GM19455 (cell line): ENCODE measurements around the gene MDM1.

Experiments
- ATAC-seq: cut with Tn5 transposase; IDR thresholded peaks from one replicate; pipeline ENCODE4 v1.9.1; 2021; ENCODE audit not compliant: unreplicated experiment

MDM1 gene

GRCh38 chr12:68279227-68280054, 52.7 kb downstream of the MDM1 start:
- no peak for ATAC-seq

- no peak for ATAC-seq
Observed at GRCh38 chr12:68276402-68276930, 55.7 kb downstream of the MDM1 start.

DNA sequence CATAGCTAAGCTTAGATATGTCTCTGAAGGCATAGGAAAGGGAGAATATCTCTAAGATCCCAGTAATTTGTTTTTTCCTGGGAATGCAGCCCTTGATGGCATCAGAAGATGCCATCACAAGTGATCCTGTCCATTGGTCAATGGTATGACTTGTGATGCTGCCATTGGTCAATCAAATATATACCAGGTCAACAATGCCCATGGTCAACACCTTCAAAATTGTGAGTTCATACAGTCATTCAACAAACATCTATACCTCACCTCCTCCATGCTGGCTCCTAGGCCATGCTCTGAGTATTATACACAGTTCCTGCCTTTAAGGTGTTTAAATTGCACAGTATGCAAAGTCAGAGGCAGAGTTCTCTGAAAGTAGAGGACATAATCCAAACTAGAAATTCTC, 59.4 kb downstream of the MDM1 start:
- ATAC-seq, result no peak

DNA sequence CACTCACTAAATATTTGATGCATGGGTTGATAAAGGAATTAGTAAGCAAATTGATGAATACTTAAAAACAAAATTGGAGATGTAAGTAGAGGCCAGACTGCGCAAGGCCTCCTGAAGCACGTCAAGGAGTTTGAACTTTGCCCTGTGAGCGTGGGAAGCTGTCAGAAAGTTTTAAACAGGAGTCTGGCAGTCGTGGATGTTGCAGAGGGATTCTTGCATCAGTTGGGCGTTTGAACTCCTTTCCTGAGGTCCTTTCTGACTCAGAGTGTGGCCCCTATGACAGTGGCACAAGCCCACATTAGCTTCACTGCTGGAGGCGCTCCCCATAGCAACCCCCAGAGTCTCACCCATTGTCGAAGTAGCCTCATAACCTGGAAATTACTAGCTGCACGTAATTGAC, 60.8 kb downstream of the MDM1 start:
- no peak for ATAC-seq

GRCh38 chr12:68270358-68270757, 61.8 kb downstream of the MDM1 start:
- no peak for ATAC-seq

DNA sequence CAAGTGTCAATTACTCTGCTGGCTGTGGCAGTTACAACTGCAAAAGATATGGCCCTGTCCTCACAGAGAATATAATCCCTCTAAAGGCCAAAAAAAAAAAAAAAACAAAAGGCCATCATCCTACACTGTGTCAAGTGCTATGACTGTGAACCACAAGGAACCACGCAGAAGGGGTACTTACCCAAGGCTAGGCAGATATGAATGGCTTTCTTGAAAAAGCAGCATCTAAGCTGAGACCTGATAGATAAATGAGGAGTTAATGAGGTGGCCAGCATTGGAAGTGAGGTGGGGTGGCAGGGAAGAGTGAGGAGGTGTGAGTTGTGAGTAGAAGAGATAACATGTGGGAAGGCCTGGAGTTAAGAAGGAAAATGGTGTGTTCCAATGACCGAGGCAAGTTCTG, 62.4 kb downstream of the MDM1 start:
- ATAC-seq, result no peak

- ATAC-seq, result no peak
Observed at GRCh38 chr12:68268967-68269366, 63.2 kb downstream of the MDM1 start.

GRCh38 chr12:68267892-68268396, 64.2 kb downstream of the MDM1 start:
- ATAC-seq, result no peak

DNA sequence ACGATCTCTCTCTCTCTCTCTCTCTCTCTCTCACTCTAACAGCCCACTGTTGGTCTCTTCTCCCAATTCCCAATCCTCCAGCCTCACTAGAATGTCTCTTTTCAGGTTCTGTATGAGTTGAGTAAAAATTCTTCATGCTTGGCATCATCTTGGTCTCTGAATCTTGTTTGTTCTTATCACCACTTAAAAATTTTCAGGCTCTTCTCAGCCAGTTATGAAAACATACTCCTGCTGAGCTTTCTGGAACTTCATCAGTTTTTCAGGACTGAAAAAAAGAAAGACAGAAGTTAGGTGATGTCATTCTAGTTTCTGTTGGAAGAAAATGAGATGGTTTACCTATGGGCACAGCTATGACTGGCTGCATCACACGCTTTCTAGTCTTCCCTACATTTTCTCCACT, 67.3 kb downstream of the MDM1 start:
- no peak for ATAC-seq

GRCh38 chr12:68264158-68264855, 67.9 kb downstream of the MDM1 start:
- ATAC-seq, result no peak

DNA sequence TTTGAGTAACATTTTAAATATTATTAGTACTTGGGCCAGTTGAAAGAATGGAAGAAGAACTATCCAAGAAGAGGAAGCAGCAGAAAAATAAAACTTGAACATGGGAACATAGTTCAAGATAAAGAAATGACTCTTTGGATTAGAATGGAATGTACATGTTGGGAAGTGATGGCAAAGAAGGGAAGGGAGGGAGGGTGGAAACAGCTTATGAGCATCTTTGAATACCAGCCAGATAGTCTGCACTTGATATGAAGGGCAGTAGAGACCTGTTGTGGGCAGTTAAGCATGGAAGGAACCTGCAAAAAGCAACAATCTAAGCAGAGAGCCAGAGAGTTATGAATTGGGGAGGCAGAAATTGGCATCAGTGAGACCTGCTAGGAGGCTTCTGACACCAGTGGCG, 68.8 kb downstream of the MDM1 start:
- ATAC-seq, result no peak

DNA sequence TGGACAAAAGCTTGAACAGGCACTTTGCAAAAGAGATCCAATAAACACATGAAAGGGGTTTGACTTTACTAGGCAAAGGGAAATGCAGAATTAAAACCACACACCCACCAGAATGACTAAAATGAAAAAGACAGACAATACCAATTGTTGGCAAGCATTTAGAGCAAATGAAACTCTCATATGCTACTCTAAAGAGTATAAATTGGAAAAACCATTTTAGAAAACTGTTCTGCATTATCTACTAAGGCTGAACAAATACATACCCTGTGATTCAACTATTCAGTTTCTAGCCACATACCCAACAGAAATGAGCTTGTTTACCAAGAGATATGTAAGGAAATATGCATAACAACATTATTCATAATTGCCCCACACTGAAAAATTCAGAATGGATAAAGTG, 70.3 kb downstream of the MDM1 start:
- ATAC-seq, result no peak

DNA sequence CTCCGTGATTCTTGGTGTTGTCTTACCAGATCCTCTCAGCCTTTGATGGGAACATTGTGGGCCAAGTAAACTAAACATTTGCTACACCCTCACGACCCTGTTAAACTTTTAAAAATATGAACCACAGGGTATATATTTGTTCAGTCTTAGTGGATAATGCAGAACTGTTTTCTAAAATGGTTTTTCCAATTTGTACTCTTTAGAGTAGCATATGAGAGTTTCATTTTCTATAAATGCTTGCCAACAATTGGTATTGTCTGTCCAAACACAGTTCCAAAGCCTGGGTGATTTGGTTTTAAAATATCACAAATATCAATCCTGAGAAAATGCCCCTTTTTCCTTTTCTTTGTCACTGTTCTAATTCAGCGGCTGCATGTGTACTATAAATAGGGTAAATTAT, 72.0 kb downstream of the MDM1 start:
- no peak for ATAC-seq

GRCh38 chr12:68259318-68259940, 72.7 kb downstream of the MDM1 start:
- no peak for ATAC-seq

GRCh38 chr12:68253504-68253903, 78.7 kb downstream of the MDM1 start, which contains the start of gene IL22:
Gene IL22, minus strand, starts transcription at chr12:68253604. Its CDS starts 156 bp downstream, at chr12:68253448.
- no peak for ATAC-seq

- no peak for ATAC-seq
Observed at GRCh38 chr12:68252077-68252476, 80.1 kb downstream of the MDM1 start.

DNA sequence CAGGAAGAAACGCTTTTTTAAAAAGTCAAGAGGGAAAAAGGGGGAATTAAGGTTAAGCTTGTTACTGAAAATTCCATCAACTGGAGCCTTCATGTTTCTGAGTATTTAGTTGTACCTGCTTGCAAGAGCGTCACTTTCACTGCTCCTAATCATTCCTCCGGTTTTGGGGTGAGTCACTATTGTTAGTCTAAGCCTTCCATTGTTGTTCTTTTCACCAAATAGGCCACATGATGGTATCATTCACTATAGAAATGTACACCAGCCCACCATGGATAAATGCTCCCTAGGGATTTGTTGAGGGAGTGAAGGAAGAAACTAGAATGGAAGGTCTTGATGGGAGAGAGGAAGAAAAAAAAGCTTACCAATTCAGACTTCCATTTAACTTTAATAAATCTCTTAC, 81.7 kb downstream of the MDM1 start:
- ATAC-seq, result no peak

GRCh38 chr12:68247785-68248184, 84.4 kb downstream of the MDM1 start:
- ATAC-seq, result no peak

DNA sequence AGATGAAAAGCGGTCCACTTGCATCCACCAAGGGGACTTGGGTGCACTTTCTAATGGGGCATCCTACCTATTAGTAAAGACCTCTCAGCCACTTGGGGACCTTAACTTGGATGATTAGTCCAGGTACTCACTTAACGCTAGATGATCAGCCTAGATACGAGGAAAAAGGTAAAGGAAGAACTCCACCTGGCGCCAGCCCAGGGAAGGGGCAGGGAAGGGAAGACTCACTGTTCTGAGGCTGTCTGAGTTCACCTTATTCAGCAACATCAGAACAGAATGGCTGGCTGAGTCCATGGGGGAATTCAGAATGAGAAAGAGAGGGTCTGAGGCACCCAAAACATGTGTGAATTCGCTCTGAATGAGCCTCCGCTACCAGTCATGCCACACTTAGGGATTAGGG, 85.8 kb downstream of the MDM1 start:
- ATAC-seq, result no peak

DNA sequence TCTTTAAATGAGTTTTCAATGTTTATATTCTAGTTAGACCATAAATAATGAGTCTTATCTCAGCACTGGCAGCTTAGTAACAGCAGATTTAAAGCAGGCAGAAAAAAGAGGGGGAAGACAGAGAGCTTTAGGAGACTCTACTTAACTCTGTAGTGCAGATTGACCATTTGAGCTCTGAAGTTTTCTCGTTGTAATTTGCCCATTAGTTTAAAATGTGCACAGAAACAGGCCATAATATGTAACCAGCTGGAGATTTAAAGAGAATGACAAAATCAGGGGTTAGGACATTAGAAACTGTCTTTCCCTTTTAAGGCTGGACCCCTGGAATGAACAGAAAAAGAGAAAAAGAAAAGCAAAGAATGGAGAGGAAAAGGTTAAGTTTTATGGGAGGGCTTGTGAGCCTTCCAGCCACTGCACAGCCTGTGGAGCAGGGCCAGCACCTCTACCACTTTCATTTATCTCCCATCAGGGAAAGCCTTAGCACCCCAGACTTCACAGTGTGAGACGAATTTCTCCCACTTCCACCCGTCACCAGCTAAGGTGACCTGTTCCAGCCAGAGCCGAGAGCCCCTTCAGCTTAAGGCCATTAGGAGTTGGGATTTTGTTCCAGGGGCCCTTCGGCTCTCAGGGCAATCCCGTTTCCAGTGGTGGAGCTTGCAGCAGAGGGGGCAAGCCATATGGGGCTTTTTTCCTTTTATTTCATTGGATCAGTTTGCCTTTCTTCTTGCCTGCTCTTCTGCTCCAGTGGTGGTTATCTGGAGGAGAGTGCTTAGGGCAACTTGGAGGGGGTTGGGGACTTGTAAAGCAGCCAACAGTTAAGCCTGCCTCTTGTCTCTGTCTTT, 86.8 kb downstream of the MDM1 start:
- no peak for ATAC-seq
